NB4 (cell line): ENCODE data around the gene ZNF615.

Experiments
- CTCF ChIP-seq: IDR thresholded peaks from one replicate; pipeline ENCODE4 v1.5.1; 2012; ENCODE audit warnings: low read depth, low read length
- POLR2A ChIP-seq: IDR thresholded peaks from 2 replicates; pipeline ENCODE4 v1.6.1; 2011; ENCODE audit warnings: mild to moderate bottlenecking; ENCODE audit not compliant: insufficient read length; ENCODE audit errors: extremely low read depth

GRCh38 chr19:52028780-52029123 is 20.7 kb upstream of the ZNF615 start:
- TF ChIP-seq CTCF (no peak), POLR2A (no peak)
